Brain microvascular endothelial cell (primary cell): Measurements from ENCODE around the gene GRIK4.

ENCODE experiments used
- DNase-seq: peaks from one replicate; pipeline ENCODE4 v3.0.0-alpha.2; 2020
- H3K27ac ChIP-seq: fragments of 250-450 bp; sonication (Bioruptor Pico); 2 replicates; pipeline ENCODE4 v1.5.1; 2020; ENCODE audit warnings: mild to moderate bottlenecking, moderate library complexity
- H3K27me3 ChIP-seq: fragments of 250-450 bp; sonication (Bioruptor Pico); replicated peaks from 2 replicates; pipeline ENCODE4 v1.5.1; 2020; ENCODE audit warnings: mild to moderate bottlenecking
- H3K36me3 ChIP-seq: fragments of 250-450 bp; sonication (Bioruptor Pico); replicated peaks from 2 replicates; pipeline ENCODE4 v1.5.1; 2020; ENCODE audit warnings: mild to moderate bottlenecking
- H3K4me3 ChIP-seq: 2 replicates; pipeline ENCODE4 v1.5.1; 2011; ENCODE audit warnings: low read depth, mild to moderate bottlenecking, control low read depth, low read length, moderate library complexity
- in situ Hi-C: cut with HindIII; loops from 2 replicates; pipeline ENCODE4 v1.10.0; 2017; ENCODE audit warnings: low sequenced_read_pairs, low pct_ligation_motif_present
- TF ChIP-seq, protein P1 (sequence below): IDR thresholded peaks from 2 replicates; pipeline ENCODE4 v1.5.1; 2011; ENCODE audit warnings: low read depth, mild to moderate bottlenecking, moderate library complexity, low read length, control low read depth, inconsistent platforms; ENCODE audit errors: missing control alignments

GRIK4 gene

DNA sequence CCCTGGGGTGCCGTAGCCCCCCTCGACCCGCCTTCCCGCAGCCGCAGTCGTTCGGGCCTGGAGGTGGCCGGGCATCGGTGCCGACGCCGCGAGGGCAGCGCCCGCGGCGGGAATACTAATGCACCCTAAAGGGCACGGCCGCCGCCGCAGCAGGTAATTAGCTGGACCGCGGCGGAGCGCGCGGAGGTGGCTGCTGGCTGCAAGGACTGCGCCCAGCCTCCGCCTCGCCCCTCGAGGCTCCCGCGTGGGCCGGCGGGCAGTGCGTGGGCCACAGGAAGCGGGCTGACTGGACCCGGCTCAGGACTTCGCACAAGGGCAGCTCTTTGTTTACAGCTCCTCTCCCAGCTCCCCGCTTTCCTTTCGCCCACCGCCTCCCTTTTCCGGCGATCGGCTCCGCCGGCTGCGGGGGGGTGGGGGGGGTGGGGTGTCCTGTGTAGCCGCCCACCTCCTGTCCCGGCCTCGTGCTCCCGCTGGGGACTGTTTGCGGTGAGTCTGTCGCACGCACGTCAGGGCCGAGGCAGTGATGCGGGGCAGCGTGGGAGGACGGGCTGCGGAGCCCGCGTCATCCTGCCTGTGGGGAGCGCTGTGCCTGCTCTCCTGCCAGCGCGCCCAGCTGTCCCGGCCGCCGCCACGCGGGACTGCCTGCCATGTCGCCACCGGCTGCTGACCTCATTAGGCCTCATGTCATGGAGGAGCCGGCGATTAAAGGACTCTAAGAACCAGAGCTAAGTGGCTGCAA is 53.2 kb downstream of the GRIK4 start:
- H3K4me3 ChIP-seq = peak overlapping the region; percentile 45
- H3K36me3 ChIP-seq = no peaks in the 10 kb centered on the region
- no peaks in the 10 kb centered on the region for H3K27me3 ChIP-seq
- TF ChIP-seq, protein P1, sequence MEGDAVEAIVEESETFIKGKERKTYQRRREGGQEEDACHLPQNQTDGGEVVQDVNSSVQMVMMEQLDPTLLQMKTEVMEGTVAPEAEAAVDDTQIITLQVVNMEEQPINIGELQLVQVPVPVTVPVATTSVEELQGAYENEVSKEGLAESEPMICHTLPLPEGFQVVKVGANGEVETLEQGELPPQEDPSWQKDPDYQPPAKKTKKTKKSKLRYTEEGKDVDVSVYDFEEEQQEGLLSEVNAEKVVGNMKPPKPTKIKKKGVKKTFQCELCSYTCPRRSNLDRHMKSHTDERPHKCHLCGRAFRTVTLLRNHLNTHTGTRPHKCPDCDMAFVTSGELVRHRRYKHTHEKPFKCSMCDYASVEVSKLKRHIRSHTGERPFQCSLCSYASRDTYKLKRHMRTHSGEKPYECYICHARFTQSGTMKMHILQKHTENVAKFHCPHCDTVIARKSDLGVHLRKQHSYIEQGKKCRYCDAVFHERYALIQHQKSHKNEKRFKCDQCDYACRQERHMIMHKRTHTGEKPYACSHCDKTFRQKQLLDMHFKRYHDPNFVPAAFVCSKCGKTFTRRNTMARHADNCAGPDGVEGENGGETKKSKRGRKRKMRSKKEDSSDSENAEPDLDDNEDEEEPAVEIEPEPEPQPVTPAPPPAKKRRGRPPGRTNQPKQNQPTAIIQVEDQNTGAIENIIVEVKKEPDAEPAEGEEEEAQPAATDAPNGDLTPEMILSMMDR = peak; percentile 32
- in situ Hi-C loops = no loop called here
- DNase-seq = peak; percentile 67
- H3K27ac ChIP-seq = no peak overlapping the region

- Histone ChIP-seq H3K36me3 (no peaks in the 10 kb centered on the region), H3K4me3 (no peak overlapping the region), H3K27me3 (no peaks in the 10 kb centered on the region), H3K27ac (peak overlapping the region; percentile 17)
- TF ChIP-seq, protein P1 = no peak
- no peak for DNase-seq
- in situ Hi-C loops = no loop called here
Measured at GRCh38 chr11:120565466-120566155, 54.1 kb downstream of the GRIK4 start.

DNA sequence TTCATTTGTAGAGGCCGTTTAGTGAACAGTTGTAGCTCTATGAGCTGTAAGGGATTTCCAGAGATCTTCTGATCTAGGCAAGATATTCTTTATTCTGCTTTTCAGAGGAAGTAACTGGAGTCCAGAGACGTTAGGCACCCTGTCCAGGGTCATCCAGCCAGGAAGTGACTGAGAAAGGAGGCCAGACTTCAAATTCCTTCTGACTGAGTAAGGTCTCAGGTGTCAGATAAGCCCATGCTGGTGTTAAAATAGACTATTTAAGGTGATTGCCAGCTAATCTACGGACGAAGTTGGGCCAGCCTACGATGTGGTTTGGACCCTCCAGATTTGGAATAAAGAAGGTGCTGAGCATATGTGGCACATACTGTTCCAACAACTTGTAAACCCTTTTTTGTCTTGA is 54.6 kb downstream of the GRIK4 start:
- TF ChIP-seq, protein P1 = no peak
- no peaks in the 10 kb centered on the region for H3K27me3 ChIP-seq
- H3K27ac ChIP-seq = peak overlapping the region; percentile 17
- H3K36me3 ChIP-seq = no peaks in the 10 kb centered on the region
- in situ Hi-C loops = no loop called here
- no peak overlapping the region for H3K4me3 ChIP-seq
- peak; percentile 38 for DNase-seq

DNA sequence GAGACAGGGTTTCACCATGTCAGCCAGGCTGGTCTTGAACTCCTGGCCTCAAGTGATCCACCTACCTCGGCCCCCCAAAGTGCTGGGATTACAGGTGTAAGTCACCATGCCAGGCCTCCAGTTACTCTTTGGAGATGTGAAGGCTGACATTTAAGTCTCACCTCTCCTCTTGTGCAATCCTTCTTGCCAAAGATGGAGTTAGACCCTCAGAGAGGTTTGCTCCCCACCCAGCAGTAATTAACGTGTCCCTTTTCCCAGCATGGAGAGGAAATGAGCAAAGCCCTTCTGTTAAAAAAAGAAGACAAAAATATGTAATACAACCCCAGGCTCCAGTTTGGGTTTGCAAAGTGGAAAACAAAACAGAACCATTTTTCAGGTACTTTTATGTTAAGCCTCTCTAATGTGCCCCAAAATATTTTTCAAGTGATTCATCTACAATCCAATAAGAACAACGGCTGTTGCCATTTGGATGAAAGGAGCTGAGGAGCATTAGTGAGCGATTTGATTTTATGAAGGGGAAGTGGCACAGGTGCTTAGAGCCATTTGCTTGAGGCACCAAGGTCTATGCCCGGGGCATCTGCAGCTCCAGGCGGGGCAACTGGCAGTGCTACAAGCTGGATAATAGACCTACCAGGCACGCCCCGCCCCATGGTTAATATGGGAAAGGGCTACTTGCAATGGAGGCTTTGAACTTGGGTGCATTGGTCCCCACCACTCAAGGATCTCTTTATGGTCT is 57.2 kb downstream of the GRIK4 start:
- no peak overlapping the region for H3K27ac ChIP-seq
- TF ChIP-seq, protein P1 = no peak
- H3K27me3 ChIP-seq = no peaks in the 10 kb centered on the region
- in situ Hi-C loops = no loop called here
- no peak overlapping the region for H3K4me3 ChIP-seq
- DNase-seq = no peak
- no peaks in the 10 kb centered on the region for H3K36me3 ChIP-seq

DNA sequence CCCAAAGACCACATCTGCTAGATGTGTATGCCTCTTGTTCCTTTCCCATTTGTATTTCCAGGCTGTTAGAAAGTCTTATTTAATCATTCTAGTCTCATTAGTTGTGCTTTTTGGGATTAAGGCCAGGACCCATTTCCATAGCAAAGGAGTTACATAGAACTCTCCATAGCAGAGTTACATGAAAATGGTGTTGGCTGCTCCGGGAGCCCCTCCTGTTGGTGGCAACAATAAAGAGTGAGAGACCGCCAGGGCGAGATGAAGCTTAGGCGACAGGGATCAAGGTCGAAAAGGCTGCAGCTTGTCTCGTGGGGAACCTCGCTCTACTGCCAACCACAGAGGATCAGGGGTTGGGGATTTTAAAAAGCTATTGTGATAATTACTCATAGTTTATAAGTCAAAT is 58.3 kb downstream of the GRIK4 start:
- in situ Hi-C loops = no loop called here
- Histone ChIP-seq H3K36me3 (no peaks in the 10 kb centered on the region), H3K4me3 (no peak overlapping the region), H3K27ac (no peak overlapping the region), H3K27me3 (no peaks in the 10 kb centered on the region)
- TF ChIP-seq, protein P1 = no peak
- DNase-seq = no peak
